Stimulated activated naive B cell treated with anti-CD40 and anti-IgM and Interleukin-4, amounts not matched to agents 10 μg/mL and 1 μg/mL and 100 μg/mL, for 72 hours (primary cell): ENCODE results near the gene SLC38A3.

Experiments used
- ATAC-seq, 2 donors: fragments of 150-1000 bp; cut with Tn5 transposase; replicated peaks; 2 replicates each; pipeline ENCODE4 v1.10.0; 2021; ENCODE audit warnings: moderate library complexity in 1 of 2
- DNase-seq: peaks from one replicate; pipeline ENCODE4 v3.0.0; 2021
- H3K27ac Mint-ChIP-seq: one replicate; pipeline ENCODE4 v1.8.0; 2022; ENCODE audit warnings: mild to moderate bottlenecking, mixed read lengths
- H3K27me3 Mint-ChIP-seq, 2 donors: one replicate each; pipeline ENCODE4 v1.8.0; 2022; ENCODE audit warnings: mixed read lengths in 2 of 2
- H3K36me3 Mint-ChIP-seq, 2 donors: one replicate each; pipeline ENCODE4 v1.8.0; 2022; ENCODE audit warnings: mixed read lengths in 2 of 2, mild to moderate bottlenecking in 1 of 2
- H3K4me1 Mint-ChIP-seq, 2 donors: one replicate each; pipeline ENCODE4 v1.8.0; 2022; ENCODE audit warnings: mixed read lengths in 2 of 2, mild to moderate bottlenecking in 1 of 2
- H3K4me3 Mint-ChIP-seq, 2 donors: one replicate each; pipeline ENCODE4 v1.8.0; 2022; ENCODE audit warnings: mild to moderate bottlenecking in 2 of 2, mixed read lengths in 2 of 2, moderate library complexity in 1 of 2
- H3K9me3 Mint-ChIP-seq, 2 donors: one replicate each; pipeline ENCODE4 v1.8.0; 2022; ENCODE audit warnings: mixed read lengths in 2 of 2, mild to moderate bottlenecking in 1 of 2

The SLC38A3 gene

DNA sequence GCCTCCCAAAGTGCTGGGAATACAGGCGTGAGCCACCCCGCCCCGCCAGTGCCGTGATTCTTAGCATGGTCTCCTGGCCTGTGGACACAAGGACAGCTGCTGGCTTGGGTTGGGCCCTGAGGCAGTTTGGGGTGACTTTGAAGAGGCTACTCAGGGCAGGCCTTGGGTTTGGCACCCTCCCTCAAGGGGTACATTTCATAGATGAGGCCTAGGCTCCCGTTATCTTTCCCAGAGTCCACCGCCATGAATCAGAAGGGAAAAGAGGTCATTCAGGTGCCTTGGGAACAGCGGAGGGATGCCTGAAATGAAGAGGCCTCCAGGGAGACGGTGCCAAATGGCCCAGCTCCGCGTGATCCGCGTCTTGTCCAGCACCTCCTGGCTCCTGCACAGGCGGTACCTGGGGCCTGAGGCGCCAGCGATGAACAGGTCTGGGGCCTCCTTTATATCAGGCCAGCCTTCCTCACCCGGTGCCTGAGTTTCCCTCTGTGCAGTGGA, 40.2 kb downstream of the SLC38A3 start:
- Mint-ChIP-seq H3K27me3 (no peaks in the 10 kb centered on the region), H3K27ac (peak overlapping the region; percentile 96), H3K9me3 (no peaks in the 10 kb centered on the region), H3K36me3 (peaks cover 14 to 32% of the 10 kb centered on the region in 2 donors), H3K4me1 (peaks cover 53 to 98% of the 10 kb centered on the region in 2 donors), H3K4me3 (peak overlapping the region; percentile 86 to 87)
- DNase-seq: no peak
- no peak for ATAC-seq

DNA sequence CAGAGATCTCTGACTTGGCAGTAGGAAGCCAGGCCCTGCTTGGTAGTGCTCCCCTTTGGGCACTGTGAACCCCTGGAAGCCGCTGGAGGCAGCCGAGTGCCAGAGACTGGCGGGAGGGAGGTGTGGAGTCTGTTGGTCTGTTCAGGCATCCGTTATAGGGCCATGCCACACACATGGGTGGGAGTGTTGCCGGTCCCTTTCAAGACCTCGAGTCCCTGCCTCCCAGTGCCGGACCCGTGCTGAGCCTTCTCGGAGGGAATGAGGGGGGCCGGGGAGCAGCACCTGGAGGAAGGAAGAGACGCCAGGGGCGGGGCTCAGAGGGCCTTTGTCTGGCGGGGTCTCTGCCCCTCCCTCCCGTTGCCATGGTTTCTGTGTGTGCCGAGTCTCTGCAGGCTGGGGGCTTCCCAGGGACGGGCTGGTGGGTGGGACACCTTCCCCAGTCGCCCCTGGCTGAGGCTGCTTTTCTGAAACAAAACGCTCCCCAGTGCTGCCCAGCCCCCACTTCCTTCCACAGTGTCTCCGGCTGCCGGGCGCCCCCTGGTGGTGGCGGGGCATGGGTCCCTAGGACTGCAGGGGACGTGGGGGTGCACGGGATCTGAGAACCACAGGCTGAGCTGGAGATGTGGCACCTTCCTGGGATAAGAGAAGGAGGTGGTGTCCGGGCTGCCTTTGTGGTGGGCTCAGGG, 40.9 kb downstream of the SLC38A3 start:
- H3K4me1 Mint-ChIP-seq: peaks cover 55 to 98% of the 10 kb centered on the region in 2 donors
- peaks cover 15 to 35% of the 10 kb centered on the region in 2 donors for H3K36me3 Mint-ChIP-seq
- peak overlapping the region; percentile 96 for H3K27ac Mint-ChIP-seq
- no peaks in the 10 kb centered on the region for H3K27me3 Mint-ChIP-seq
- no peaks in the 10 kb centered on the region for H3K9me3 Mint-ChIP-seq
- DNase-seq (peak; percentile 78), ATAC-seq (peak; percentile 85 to 88)
- H3K4me3 Mint-ChIP-seq: peak overlapping the region; percentile 86 to 87

DNA sequence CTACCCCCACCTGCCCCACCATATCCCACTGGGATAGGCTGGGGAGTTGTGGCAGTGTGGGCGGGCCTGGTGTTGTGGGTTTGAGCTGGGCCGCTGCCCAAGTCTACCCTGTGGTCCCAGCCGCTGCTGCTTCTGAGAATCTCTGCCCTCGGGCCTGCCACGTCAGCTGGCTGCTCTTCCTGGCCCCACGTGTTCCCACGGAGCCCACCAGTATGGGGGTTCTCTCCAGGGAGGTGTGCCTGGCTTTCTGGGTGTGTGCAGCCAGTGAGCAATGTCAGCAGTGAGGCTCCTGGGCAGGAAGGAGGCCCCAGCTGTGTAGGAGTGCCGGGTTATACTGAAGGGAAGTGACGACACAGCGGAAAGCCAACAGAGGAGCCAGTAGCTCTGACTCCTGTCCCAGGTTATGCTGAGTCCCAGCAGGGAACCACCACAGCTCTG, 41.5 kb downstream of the SLC38A3 start:
- Mint-ChIP-seq H3K27me3 (no peaks in the 10 kb centered on the region), H3K4me3 (peak overlapping the region; percentile 86 to 87), H3K27ac (peak overlapping the region; percentile 96), H3K36me3 (peaks cover 16 to 35% of the 10 kb centered on the region in 2 donors), H3K9me3 (no peaks in the 10 kb centered on the region), H3K4me1 (peaks cover 55 to 98% of the 10 kb centered on the region in 2 donors)
- ATAC-seq (peak; percentile 74 to 78), DNase-seq (peak; percentile 70)

DNA sequence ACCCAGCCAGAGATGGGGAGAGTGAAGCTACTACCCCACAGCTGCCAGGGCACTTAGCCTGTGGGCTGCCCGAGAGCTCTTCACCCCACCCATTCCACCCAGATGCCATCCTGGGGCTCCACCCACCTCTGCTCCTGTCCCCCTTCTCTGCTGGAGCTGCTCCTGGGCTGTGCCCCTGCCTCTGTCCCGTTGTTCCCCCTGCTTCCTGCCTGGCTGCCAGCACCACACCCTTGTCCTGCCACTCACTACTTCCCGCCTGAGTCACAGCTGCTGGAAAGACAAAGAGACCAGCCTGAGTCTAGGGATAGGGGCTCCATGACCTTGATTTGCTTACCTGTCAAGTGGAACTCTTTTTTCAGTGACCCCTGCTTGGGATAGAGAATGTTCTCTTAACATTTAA, 43.3 kb downstream of the SLC38A3 start:
- Mint-ChIP-seq H3K27me3 (no peaks in the 10 kb centered on the region), H3K4me1 (peaks cover 43 to 83% of the 10 kb centered on the region in 2 donors), H3K4me3 (peak overlapping the region; percentile 27 to 55), H3K9me3 (no peaks in the 10 kb centered on the region), H3K27ac (peak overlapping the region; percentile 94), H3K36me3 (peaks cover 18 to 34% of the 10 kb centered on the region in 2 donors)
- ATAC-seq (no peak), DNase-seq (no peak)

DNA sequence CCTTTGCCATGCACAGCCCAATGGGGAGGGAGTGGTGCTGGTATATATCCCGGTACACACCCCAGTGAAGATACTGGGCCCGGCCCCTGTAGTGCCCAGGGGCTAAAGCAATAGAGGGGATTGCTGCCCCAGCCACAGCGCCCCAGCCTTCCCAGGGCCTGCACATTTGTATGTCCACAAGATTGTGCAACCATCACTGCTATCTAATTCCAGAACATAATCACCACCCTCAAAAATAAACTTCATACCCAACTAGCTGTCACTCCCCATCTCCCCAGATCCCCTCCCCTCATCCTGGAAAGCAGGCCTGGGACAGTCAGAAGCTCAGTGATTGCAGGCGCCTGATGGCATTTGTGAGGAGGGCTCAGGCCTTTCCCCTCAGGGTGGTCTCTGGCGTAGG, 44.4 kb downstream of the SLC38A3 start:
- ATAC-seq: no peak
- Mint-ChIP-seq H3K4me3 (no peak overlapping the region), H3K9me3 (no peaks in the 10 kb centered on the region), H3K36me3 (peaks cover 21 to 35% of the 10 kb centered on the region in 2 donors), H3K4me1 (peaks cover 40 to 83% of the 10 kb centered on the region in 2 donors), H3K27ac (no peak overlapping the region), H3K27me3 (no peaks in the 10 kb centered on the region)
- DNase-seq: no peak

DNA sequence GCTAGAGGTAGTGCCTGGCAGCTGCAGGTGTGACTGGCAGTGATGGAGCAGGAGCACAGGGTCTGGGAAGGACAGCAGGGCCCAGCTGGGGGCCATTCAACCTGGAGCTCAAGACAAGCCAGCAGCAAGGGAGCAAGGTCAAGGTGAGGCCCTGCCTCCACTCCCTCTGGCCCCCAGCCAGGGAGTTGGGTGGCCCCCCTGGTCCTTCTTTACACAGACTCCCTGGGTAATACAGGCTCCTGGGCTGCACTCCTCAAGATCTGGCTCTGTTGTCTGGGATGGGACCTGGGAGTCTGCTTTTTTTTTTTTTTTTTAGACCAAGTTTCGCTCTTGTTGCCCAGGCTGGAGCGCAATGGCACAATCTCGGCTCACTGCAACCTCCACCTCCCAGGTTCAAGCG, 45.4 kb downstream of the SLC38A3 start:
- H3K27me3 Mint-ChIP-seq: no peaks in the 10 kb centered on the region
- H3K4me1 Mint-ChIP-seq: peaks cover 37 to 77% of the 10 kb centered on the region in 2 donors
- no peaks in the 10 kb centered on the region for H3K9me3 Mint-ChIP-seq
- H3K36me3 Mint-ChIP-seq: peaks cover 26 to 39% of the 10 kb centered on the region in 2 donors
- ATAC-seq: no peak
- H3K27ac Mint-ChIP-seq: peak overlapping the region; percentile 33
- no peak for DNase-seq
- no peak overlapping the region for H3K4me3 Mint-ChIP-seq

DNA sequence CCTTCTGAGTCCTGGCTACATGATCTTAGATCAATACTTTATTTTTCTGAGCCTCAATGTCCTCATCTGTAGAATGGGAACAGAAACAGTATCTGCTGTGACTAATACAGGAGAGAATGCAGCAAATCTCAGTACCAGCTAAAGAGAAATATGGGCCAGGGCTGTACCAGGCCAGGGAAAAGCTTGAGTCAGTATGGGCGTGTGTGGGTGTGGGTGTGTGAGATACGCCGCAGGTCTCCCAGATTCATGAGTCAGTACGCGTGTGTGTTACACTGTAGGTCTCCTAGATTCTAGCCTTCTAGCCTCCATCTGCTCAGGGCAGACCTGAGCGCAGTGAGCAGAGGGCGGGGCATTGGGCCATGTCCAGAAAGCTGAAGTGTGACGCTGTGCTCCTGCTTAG, 46.1 kb downstream of the SLC38A3 start:
- Mint-ChIP-seq H3K27ac (peak overlapping the region; percentile 33), H3K27me3 (no peaks in the 10 kb centered on the region), H3K9me3 (no peaks in the 10 kb centered on the region), H3K4me1 (peaks cover 32 to 70% of the 10 kb centered on the region in 2 donors), H3K4me3 (no peak overlapping the region), H3K36me3 (peaks cover 25 to 38% of the 10 kb centered on the region in 2 donors)
- ATAC-seq (no peak), DNase-seq (no peak)

DNA sequence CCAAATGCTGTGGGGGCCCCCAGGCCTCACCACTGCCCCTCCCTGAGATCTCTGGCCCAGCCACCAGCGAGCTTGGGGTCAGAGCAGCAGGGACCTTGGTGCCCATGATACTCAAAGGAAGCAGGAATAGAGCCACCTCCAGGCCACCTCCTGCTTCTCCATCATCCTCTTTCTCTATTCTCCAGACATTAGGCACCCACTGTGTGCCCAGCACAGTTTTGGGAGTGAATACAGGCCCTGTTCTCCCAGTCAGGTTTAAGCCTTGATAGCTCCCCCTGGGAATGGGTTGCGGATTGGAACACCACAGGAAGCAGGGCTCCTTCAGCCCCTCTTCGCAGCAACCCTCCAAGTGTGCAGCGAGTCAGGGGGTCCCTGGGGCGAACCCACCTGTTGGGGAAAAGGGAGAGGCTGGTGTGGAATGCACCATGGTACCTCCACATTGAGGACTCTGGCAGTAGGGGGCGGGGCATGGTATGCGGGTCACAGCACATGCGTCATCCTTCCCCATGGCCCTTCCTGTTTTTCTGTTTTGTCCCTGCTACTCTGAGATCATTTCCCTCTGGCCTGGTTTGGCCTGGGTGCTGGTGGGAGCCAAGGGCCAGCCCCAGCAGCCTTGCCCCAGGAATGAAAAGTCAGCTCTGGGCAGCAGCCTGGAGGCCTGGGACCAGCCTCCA, 49.6 kb downstream of the SLC38A3 start:
- DNase-seq (no peak), ATAC-seq (no peak)
- H3K4me3 Mint-ChIP-seq: no peak overlapping the region
- peaks cover 23 to 50% of the 10 kb centered on the region in 2 donors for H3K4me1 Mint-ChIP-seq
- peak overlapping the region; percentile 81 for H3K27ac Mint-ChIP-seq
- H3K9me3 Mint-ChIP-seq: no peaks in the 10 kb centered on the region
- peaks cover 43 to 57% of the 10 kb centered on the region in 2 donors for H3K36me3 Mint-ChIP-seq
- H3K27me3 Mint-ChIP-seq: no peaks in the 10 kb centered on the region

DNA sequence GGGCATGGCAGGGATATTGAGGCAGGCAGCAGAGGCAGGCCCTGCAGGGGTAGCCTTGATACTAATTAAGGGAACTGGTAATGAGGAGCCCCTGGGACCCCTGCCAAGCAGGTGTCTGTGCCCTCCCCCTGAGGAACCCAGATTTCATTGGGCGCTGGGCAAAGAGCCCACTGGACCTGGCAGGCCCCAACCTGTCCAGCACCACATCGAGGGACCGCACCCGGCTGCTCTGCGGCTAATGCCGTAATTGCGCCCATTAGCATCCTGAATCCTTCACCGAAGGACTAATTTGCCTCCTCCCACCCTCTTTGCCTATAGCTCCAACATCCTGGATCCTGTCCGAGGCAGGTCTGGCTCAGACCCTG, 50.2 kb downstream of the SLC38A3 start:
- Mint-ChIP-seq H3K36me3 (peaks cover 41 to 56% of the 10 kb centered on the region in 2 donors), H3K4me3 (no peak overlapping the region), H3K27ac (peak overlapping the region; percentile 81), H3K4me1 (peaks cover 22 to 49% of the 10 kb centered on the region in 2 donors), H3K27me3 (no peaks in the 10 kb centered on the region), H3K9me3 (no peaks in the 10 kb centered on the region)
- ATAC-seq (no peak), DNase-seq (no peak)

DNA sequence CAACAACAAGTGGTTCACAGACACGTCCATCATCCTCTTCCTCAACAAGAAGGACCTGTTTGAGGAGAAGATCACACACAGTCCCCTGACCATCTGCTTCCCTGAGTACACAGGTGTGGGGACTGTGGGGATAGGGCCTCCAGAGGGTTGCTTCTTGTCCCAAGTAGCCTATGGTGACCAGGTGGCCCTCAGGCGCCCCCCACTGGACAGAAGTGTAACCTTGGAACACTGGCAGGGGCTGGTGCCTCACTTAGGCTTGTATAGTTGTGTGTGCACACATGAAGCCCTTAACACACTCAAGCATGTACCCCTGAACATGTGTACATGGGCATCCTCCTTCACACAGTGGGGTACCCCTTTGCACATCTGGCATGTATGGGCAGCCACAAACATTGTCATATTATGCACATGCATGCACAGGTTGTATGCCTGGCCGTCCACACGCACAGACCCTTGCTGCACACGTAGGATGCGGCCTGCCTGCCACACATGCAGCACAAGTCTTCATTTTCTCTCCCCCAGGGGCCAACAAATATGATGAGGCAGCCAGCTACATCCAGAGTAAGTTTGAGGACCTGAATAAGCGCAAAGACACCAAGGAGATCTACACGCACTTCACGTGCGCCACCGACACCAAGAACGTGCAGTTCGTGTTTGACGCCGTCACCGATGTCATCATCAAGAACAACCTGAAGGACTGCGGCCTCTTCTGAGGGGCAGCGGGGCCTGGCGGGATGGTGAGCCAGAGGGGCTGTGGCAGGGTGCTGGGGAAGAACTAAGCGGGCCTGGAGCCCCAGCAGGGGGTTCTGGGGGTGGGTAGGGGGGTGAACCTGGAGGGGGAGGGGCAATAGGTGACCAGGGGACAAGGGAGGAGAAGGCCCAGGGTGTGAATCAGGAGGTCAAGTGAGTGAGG, 52.2 kb downstream of the SLC38A3 start:
- H3K4me1 Mint-ChIP-seq: peaks cover 17 to 47% of the 10 kb centered on the region in 2 donors

DNA sequence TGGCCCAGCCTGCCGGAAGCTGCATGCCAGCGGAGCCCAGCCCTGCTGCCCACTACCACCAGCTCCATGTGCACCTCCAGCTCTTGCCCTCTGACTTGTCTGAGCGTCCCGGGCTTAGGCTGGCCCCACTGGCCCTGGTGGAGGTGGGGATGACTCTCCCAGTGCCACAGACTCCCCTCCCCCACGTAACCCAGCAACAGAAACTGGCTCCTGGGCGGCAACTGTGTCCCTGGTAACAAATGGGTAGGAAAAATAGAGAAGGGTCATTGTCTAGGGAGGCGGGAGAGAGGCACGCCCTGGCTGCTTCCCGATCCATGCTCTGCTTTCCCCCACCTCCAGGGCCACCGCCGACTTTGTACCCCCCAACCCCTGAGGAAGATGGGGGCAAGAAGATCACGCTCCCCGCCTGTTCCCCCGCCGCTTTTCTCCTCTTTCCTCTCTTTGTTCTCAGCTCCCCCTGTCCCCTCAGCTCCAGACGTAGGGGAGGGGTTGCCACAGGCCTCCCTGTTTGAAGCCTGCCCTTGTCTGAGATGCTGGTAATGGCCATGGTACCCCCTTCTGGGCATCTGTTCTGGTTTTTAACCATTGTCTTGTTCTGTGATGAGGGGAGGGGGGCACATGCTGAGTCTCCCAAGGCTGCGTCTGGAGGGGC, 53.1 kb downstream of the SLC38A3 start:
- DNase-seq: no peak
- peaks cover 34 to 47% of the 10 kb centered on the region in 2 donors for H3K36me3 Mint-ChIP-seq
- no peak for ATAC-seq
- no peaks in the 10 kb centered on the region for H3K27me3 Mint-ChIP-seq
- H3K4me1 Mint-ChIP-seq: peaks cover 17 to 47% of the 10 kb centered on the region in 2 donors
- H3K9me3 Mint-ChIP-seq: no peaks in the 10 kb centered on the region
- peak overlapping the region; percentile 51 for H3K27ac Mint-ChIP-seq
- no peak overlapping the region for H3K4me3 Mint-ChIP-seq

More for the DNA sequence above, 52.2 kb downstream of the SLC38A3 start:
- H3K4me3 Mint-ChIP-seq: no peak overlapping the region
- ATAC-seq (no peak), DNase-seq (no peak)
- no peaks in the 10 kb centered on the region for H3K9me3 Mint-ChIP-seq
- H3K36me3 Mint-ChIP-seq: peaks cover 34 to 47% of the 10 kb centered on the region in 2 donors
- no peaks in the 10 kb centered on the region for H3K27me3 Mint-ChIP-seq
- H3K27ac Mint-ChIP-seq: peak overlapping the region; percentile 37

DNA sequence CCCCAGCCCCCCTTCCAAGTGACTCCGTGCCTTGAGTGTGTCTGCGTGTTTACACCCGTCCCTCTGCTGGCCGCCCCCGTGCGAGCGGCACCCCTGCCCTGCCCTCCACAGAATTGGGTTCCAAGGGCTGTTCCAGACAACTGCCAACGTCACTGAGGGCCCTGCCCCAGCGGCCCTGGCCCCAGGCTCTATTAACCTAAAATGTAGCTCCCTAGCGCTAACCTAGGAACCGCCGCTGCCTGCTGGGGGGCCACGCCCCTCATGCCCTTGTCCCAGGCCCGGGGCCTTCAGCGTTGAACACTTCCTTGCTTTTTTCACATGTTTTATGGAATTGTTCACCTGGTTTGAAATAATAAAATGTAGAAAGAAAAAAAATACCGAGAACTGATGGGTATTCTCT, 53.9 kb downstream of the SLC38A3 start:
- no peak for DNase-seq
- H3K27ac Mint-ChIP-seq: peak overlapping the region; percentile 47

DNA sequence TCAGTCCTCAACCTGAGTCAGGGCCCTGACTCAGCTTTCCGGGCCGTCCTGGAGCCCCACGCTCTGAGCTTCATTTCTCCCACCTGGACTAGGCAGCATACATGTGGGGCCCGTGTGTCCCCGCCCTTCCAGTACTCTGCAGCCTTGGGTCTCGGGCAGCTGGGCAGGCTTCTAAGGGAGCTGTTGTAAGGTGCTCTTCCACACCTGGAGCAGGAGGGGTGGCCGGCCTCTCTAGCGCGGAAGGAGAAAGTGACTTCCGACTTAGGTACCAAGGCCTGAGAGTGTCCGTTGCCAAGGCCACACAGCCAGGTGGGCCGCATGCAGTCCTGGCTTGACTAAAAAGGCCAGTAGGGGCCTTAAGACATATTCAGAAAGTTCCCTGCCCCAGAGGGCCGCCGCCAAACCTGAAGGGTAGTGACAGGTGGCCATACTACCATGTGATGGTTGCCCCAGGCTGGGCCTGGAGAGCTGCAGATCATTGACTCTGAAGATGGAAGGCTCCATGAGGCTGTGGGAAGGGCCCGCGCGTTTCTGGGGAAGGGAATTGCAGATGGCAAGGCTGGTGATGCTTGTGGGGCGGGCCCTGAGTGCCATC, 54.5 kb downstream of the SLC38A3 start:
- Mint-ChIP-seq H3K36me3 (peaks cover 27 to 36% of the 10 kb centered on the region in 2 donors), H3K4me3 (peak overlapping the region; percentile 78 to 90), H3K9me3 (no peaks in the 10 kb centered on the region)

More for the DNA sequence above, 53.9 kb downstream of the SLC38A3 start:
- Mint-ChIP-seq H3K4me1 (peaks cover 14 to 38% of the 10 kb centered on the region in 2 donors), H3K9me3 (no peaks in the 10 kb centered on the region), H3K27me3 (peaks cover 2 to 3% of the 10 kb centered on the region in 2 donors), H3K36me3 (peaks cover 27 to 38% of the 10 kb centered on the region in 2 donors), H3K4me3 (peak overlapping the region in 1 of 2 donors; percentile 6)
- no peak for ATAC-seq

More for the DNA sequence above, 54.5 kb downstream of the SLC38A3 start:
- peak overlapping the region; percentile 96 for H3K27ac Mint-ChIP-seq
- ATAC-seq (peak; percentile 33 to 34), DNase-seq (no peak)
- peaks cover 13 to 33% of the 10 kb centered on the region in 2 donors for H3K4me1 Mint-ChIP-seq
- H3K27me3 Mint-ChIP-seq: peaks cover 4 to 6% of the 10 kb centered on the region in 2 donors
